Transverse colon (tissue), 4 donors: ENCODE data around the gene RBM4B.

Experiments used
- EP300 ChIP-seq: sonication (generic); formaldehyde crosslinking; IDR thresholded peaks from one replicate; pipeline ENCODE4 v1.6.1; 2017; ENCODE audit warnings: antibody characterized with exemption, low read depth
- POLR2AphosphoS5 ChIP-seq, 3 donors: sonication (generic); formaldehyde crosslinking; IDR thresholded peaks; one replicate each; pipeline ENCODE4 v1.6.1; 2016; ENCODE audit warnings: antibody characterized with exemption in 3 of 3
- TF ChIP-seq, protein P1 (sequence below), 5 experiments: fragments of 200-600 bp in 3 of 5; fragments of 450-650 bp in 2 of 5; sonication (generic) in 3 of 5; IDR thresholded peaks; 1 replicate in 2 of 5; 2 replicates in 3 of 5; pipeline ENCODE4 v1.5.1; 2016 to 2017; ENCODE audit warnings: antibody characterized with exemption in 5 of 5, inconsistent platforms in 3 of 5, mild to moderate bottlenecking in 2 of 5, moderate library complexity in 1 of 5

DNA sequence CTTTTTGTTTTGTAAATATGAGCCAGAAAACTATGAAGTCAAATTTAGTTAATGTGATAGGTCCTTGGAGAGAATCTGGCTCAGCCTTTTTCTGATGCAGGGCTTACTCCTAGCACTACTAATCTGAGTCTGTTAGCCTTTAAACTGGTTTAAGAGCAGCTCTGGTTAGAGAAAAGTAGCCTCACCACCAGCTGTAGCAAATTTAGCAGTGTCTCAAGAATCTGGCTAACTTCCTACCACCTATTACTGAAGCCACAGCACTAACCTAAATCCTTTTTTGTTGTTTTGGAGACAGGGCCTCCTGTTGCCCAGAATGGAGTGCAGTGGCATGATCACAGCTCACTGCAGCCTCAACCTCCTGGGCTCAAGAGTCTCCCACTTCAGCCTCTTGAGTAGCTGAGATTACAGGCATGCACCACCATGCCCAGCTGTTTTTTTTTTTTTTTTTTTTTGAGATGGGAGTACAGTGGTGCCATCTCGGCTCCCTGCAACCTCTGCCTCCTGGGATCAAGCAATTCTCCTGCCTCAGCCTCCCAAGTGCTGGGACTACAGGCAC is 13.9 kb downstream of the RBM4B start:
- TF ChIP-seq, protein P1, sequence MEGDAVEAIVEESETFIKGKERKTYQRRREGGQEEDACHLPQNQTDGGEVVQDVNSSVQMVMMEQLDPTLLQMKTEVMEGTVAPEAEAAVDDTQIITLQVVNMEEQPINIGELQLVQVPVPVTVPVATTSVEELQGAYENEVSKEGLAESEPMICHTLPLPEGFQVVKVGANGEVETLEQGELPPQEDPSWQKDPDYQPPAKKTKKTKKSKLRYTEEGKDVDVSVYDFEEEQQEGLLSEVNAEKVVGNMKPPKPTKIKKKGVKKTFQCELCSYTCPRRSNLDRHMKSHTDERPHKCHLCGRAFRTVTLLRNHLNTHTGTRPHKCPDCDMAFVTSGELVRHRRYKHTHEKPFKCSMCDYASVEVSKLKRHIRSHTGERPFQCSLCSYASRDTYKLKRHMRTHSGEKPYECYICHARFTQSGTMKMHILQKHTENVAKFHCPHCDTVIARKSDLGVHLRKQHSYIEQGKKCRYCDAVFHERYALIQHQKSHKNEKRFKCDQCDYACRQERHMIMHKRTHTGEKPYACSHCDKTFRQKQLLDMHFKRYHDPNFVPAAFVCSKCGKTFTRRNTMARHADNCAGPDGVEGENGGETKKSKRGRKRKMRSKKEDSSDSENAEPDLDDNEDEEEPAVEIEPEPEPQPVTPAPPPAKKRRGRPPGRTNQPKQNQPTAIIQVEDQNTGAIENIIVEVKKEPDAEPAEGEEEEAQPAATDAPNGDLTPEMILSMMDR (IDR thresholded peaks at IDR 0.05): no peak
- no peak for TF ChIP-seq POLR2AphosphoS5 (IDR thresholded peaks at IDR 0.05)
- TF ChIP-seq EP300: no peak
